NT2/D1 (cell line): ENCODE data around the gene MAD1L1.
"Not testable (repeated sequence)": the region's sequence is repeated elsewhere in the genome, so short reads cannot be mapped to it uniquely, and the experiment has no call there.

Experiments used
- DNase-seq: peaks from one replicate; pipeline ENCODE4 v3.0.0-alpha.2; 2011; ENCODE audit warnings: low read depth, low spot score
- H3K27me3 ChIP-seq: 2 replicates; pipeline ENCODE4 v1.6.0; 2011; ENCODE audit warnings: mild to moderate bottlenecking; ENCODE audit not compliant: insufficient read length, insufficient read depth
- H3K36me3 ChIP-seq: 2 replicates; pipeline ENCODE4 v1.6.1; 2011; ENCODE audit warnings: mild to moderate bottlenecking, low read length, mixed read lengths; ENCODE audit not compliant: insufficient read depth, insufficient read length
- H3K4me1 ChIP-seq: 2 replicates; pipeline ENCODE4 v1.5.1; 2011; ENCODE audit not compliant: insufficient read depth, insufficient read length
- H3K4me3 ChIP-seq: 2 replicates; pipeline ENCODE4 v1.5.1; 2011; ENCODE audit warnings: low read depth; ENCODE audit not compliant: insufficient read length
- H3K9ac ChIP-seq: 2 replicates; pipeline ENCODE4 v1.6.0; 2011; ENCODE audit warnings: low read depth; ENCODE audit not compliant: insufficient read length
- H3K9me3 ChIP-seq: 2 replicates; pipeline ENCODE4 v1.5.1; 2011; ENCODE audit warnings: mild to moderate bottlenecking, low read length; ENCODE audit not compliant: insufficient read depth
- SUZ12 ChIP-seq: IDR thresholded peaks from 2 replicates; pipeline ENCODE4 v1.6.1; 2011; ENCODE audit not compliant: insufficient read length, insufficient read depth; ENCODE audit errors: extremely low read depth
- YY1 ChIP-seq: IDR thresholded peaks from 2 replicates; pipeline ENCODE4 v1.6.1; 2011; ENCODE audit not compliant: insufficient read length, insufficient read depth
- ZNF274 ChIP-seq: IDR thresholded peaks from 2 replicates; pipeline ENCODE4 v1.6.1; 2011; ENCODE audit warnings: mild to moderate bottlenecking, low read depth, low read length

Gene MAD1L1

GRCh38 chr7:1977059-1977875 lies 255.5 kb downstream of the MAD1L1 start:
- H3K9ac ChIP-seq: no peak overlapping the region
- no peaks in the 10 kb centered on the region for H3K27me3 ChIP-seq
- H3K4me1 ChIP-seq: no peaks in the 10 kb centered on the region
- TF ChIP-seq ZNF274 (no peak), SUZ12 (no peak), YY1 (no peak)
- no peak for DNase-seq
- peaks cover 59% of the 10 kb centered on the region for H3K36me3 ChIP-seq
- peaks cover 23% of the 10 kb centered on the region; the same call in 1 of the 2 replicates for H3K9me3 ChIP-seq
- H3K4me3 ChIP-seq: no peak overlapping the region

GRCh38 chr7:1976521-1976920 lies 256.2 kb downstream of the MAD1L1 start:
- H3K9ac ChIP-seq, H3K4me1 ChIP-seq, DNase-seq, H3K27me3 ChIP-seq, H3K4me3 ChIP-seq: not testable (repeated sequence)
- peaks cover 59% of the 10 kb centered on the region for H3K36me3 ChIP-seq
- H3K9me3 ChIP-seq: peaks cover 23% of the 10 kb centered on the region; the same call in 1 of the 2 replicates

GRCh38 chr7:1975581-1975980 lies 257.2 kb downstream of the MAD1L1 start:
- Histone ChIP-seq H3K27me3 (no peaks in the 10 kb centered on the region), H3K9ac (no peak overlapping the region), H3K9me3 (peaks cover 23% of the 10 kb centered on the region; the same call in 1 of the 2 replicates), H3K36me3 (peaks cover 63% of the 10 kb centered on the region), H3K4me3 (no peak overlapping the region), H3K4me1 (no peaks in the 10 kb centered on the region)
- TF ChIP-seq YY1 (no peak), ZNF274 (no peak), SUZ12 (no peak)
- no peak for DNase-seq

- peaks cover 59% of the 10 kb centered on the region for H3K36me3 ChIP-seq
- H3K4me1 ChIP-seq: no peaks in the 10 kb centered on the region
- peaks cover 23% of the 10 kb centered on the region; the same call in 1 of the 2 replicates for H3K9me3 ChIP-seq
- no peak overlapping the region for H3K4me3 ChIP-seq
- no peak for TF ChIP-seq YY1
- no peak for TF ChIP-seq ZNF274
- no peak for TF ChIP-seq SUZ12
- H3K9ac ChIP-seq: no peak overlapping the region
- H3K27me3 ChIP-seq: no peaks in the 10 kb centered on the region
- DNase-seq: no peak
These were observed 257.6 kb downstream of the MAD1L1 start for GRCh38 chr7:1975179-1975578.

- H3K36me3 ChIP-seq: peaks cover 52% of the 10 kb centered on the region
These were observed 258.2 kb downstream of the MAD1L1 start for GRCh38 chr7:1974290-1975101.

GRCh38 chr7:1973321-1974251 lies 259.2 kb downstream of the MAD1L1 start:
- peaks cover 46% of the 10 kb centered on the region for H3K36me3 ChIP-seq
- no peak overlapping the region for H3K4me3 ChIP-seq
- DNase-seq: no peak
- H3K27me3 ChIP-seq: no peaks in the 10 kb centered on the region
- no peak overlapping the region for H3K9ac ChIP-seq
- TF ChIP-seq YY1 (no peak), ZNF274 (no peak), SUZ12 (no peak)
- no peaks in the 10 kb centered on the region for H3K4me1 ChIP-seq
- H3K9me3 ChIP-seq: peaks cover 19% of the 10 kb centered on the region; the same call in 1 of the 2 replicates

More at GRCh38 chr7:1974290-1975101, 258.2 kb downstream of the MAD1L1 start:
- H3K4me1 ChIP-seq: no peaks in the 10 kb centered on the region
- TF ChIP-seq SUZ12: no peak
- no peak for TF ChIP-seq ZNF274
- TF ChIP-seq YY1: no peak
- no peak overlapping the region for H3K9ac ChIP-seq
- DNase-seq: no peak
- no peak overlapping the region for H3K4me3 ChIP-seq
- H3K27me3 ChIP-seq: no peaks in the 10 kb centered on the region
- H3K9me3 ChIP-seq: peaks cover 23% of the 10 kb centered on the region; the same call in 1 of the 2 replicates

GRCh38 chr7:1972744-1973143 lies 260.0 kb downstream of the MAD1L1 start:
- Histone ChIP-seq H3K9ac (no peak overlapping the region), H3K4me3 (no peak overlapping the region), H3K9me3 (peaks cover 12% of the 10 kb centered on the region; the same call in 1 of the 2 replicates), H3K4me1 (no peaks in the 10 kb centered on the region), H3K36me3 (peaks cover 47% of the 10 kb centered on the region), H3K27me3 (no peaks in the 10 kb centered on the region)
- TF ChIP-seq YY1 (no peak), ZNF274 (no peak), SUZ12 (no peak)
- DNase-seq: no peak
